ENCODE measurements around the gene MR1. TPM values are rescaled to one million over a fixed set of nuclear protein-coding genes. Genes with fewer than 3 reads are reported as not detected.

MR1 gene
- total and polyA plus RNA-seq, 2 of the 13 experiments (the other 11 are each of a cell fraction or from before 2014, with no cell fraction given): 7.7 to 10.4 TPM

GRCh38 chr1:181043025-181043888 is 9.5 kb downstream of the MR1 start (continued):
- TF ChIP-seq TBL1XR1 (IDR thresholded peaks at IDR 0.05; ENCODE audit: borderline replicate concordance, low read length, partially characterized antibody): no peak
- TF ChIP-seq NFAT5 (CRISPR knock-in tag; IDR thresholded peaks at IDR 0.05): no peak
- peak; percentile 11; the same call in 1 of the 2 replicates for TF ChIP-seq JUND (CRISPR knock-in tag; IDR thresholded peaks at IDR 0.05)
- no peak for TF ChIP-seq ZNF737 (CRISPR knock-in tag; IDR thresholded peaks at IDR 0.05; ENCODE audit: borderline replicate concordance)
- TF ChIP-seq ZEB1 (IDR thresholded peaks at IDR 0.05; ENCODE audit: insufficient replicate concordance, low read depth): no peak
- TF ChIP-seq ZNF746 (CRISPR knock-in tag; IDR thresholded peaks at IDR 0.05): no peak
- no peak for TF ChIP-seq ZBTB20 (CRISPR knock-in tag; IDR thresholded peaks at IDR 0.05; ENCODE audit: borderline replicate concordance, low read depth)
- no peak for TF ChIP-seq ZFX (CRISPR knock-in tag; IDR thresholded peaks at IDR 0.05; ENCODE audit: low read depth)
- TF ChIP-seq FOXK2 (IDR thresholded peaks at IDR 0.05): no peak
- TF ChIP-seq ZHX2 (IDR thresholded peaks at IDR 0.05; ENCODE audit: low read depth): no peak
- no peak for TF ChIP-seq ZHX2 (CRISPR knock-in tag; IDR thresholded peaks at IDR 0.05; ENCODE audit: borderline replicate concordance)
- TF ChIP-seq NONO (IDR thresholded peaks at IDR 0.05): no peak
- TF ChIP-seq NONO (CRISPR knock-in tag; conservative IDR thresholded peaks at IDR 0.05): no peak
- peak; percentile 67 for TF ChIP-seq ZNF121 (CRISPR knock-in tag; IDR thresholded peaks at IDR 0.05)
- TF ChIP-seq ZIK1 (CRISPR knock-in tag; IDR thresholded peaks at IDR 0.05; ENCODE audit: borderline replicate concordance, low read depth): no peak
- peak; percentile 52 for TF ChIP-seq FOSL2 (CRISPR knock-in tag; IDR thresholded peaks at IDR 0.05)
- TF ChIP-seq STAG1 (CRISPR knock-in tag; IDR thresholded peaks at IDR 0.05): no peak
